H9 (cell line): ENCODE measurements around the gene ITIH4. TPM values are rescaled to one million over a fixed set of nuclear protein-coding genes. Genes with fewer than 3 reads are reported as not detected.

Experiments used
- DNase-seq: peaks from one replicate; pipeline ENCODE4 v3.0.0-alpha.2; 2017
- H2AFZ ChIP-seq: one replicate; pipeline ENCODE4 v1.6.1; 2013; ENCODE audit warnings: mild to moderate bottlenecking, low read length, control low read depth, moderate library complexity
- H2AK5ac ChIP-seq: 2 replicates; pipeline ENCODE4 v1.6.1; 2013; ENCODE audit warnings: low read length, control low read depth, mixed read lengths; ENCODE audit not compliant: insufficient read length
- H2BK120ac ChIP-seq: one replicate; pipeline ENCODE4 v1.6.1; 2013; ENCODE audit warnings: low read depth, mild to moderate bottlenecking, low read length, control low read depth, inconsistent platforms; ENCODE audit not compliant: poor library complexity, severe bottlenecking
- H2BK12ac ChIP-seq: 2 replicates; pipeline ENCODE4 v1.6.1; 2013; ENCODE audit warnings: low read length, control low read depth, mixed read lengths, low read depth; ENCODE audit not compliant: insufficient read length
- H2BK15ac ChIP-seq: 2 replicates; pipeline ENCODE4 v1.6.1; 2013; ENCODE audit warnings: low read depth, low read length, control low read depth
- H2BK20ac ChIP-seq: one replicate; pipeline ENCODE4 v1.6.1; 2013; ENCODE audit warnings: low read depth, mild to moderate bottlenecking, low read length, control low read depth, inconsistent platforms; ENCODE audit not compliant: poor library complexity, severe bottlenecking
- H2BK5ac ChIP-seq: 2 replicates; pipeline ENCODE4 v1.6.1; 2013; ENCODE audit warnings: low read length, control low read depth, mixed read lengths; ENCODE audit not compliant: insufficient read length
- H3K14ac ChIP-seq: 2 replicates; pipeline ENCODE4 v1.6.1; 2013; ENCODE audit warnings: low read length, control low read depth; ENCODE audit not compliant: insufficient read depth
- H3K18ac ChIP-seq: 2 replicates; pipeline ENCODE4 v1.6.1; 2013; ENCODE audit warnings: low read depth, mild to moderate bottlenecking, mixed read lengths, low read length, control low read depth; ENCODE audit not compliant: insufficient read length
- H3K23ac ChIP-seq: 2 replicates; pipeline ENCODE4 v1.6.1; 2013; ENCODE audit warnings: low read length, control low read depth, mixed read lengths, low read depth; ENCODE audit not compliant: insufficient read length
- H3K23me2 ChIP-seq: 2 replicates; pipeline ENCODE4 v1.6.1; 2013; ENCODE audit warnings: low read depth, mild to moderate bottlenecking, mixed read lengths, low read length, control low read depth; ENCODE audit not compliant: insufficient read length, poor library complexity, severe bottlenecking
- H3K27ac ChIP-seq: 2 replicates; pipeline ENCODE4 v1.5.1; 2013; ENCODE audit warnings: low read length, control low read depth, mixed read lengths, low read depth; ENCODE audit not compliant: insufficient read length
- H3K27me3 ChIP-seq: 2 replicates; pipeline ENCODE4 v1.6.1; 2013; ENCODE audit warnings: low read length, control low read depth, inconsistent platforms; ENCODE audit not compliant: insufficient read depth
- H3K4ac ChIP-seq: 2 replicates; pipeline ENCODE4 v1.6.1; 2013; ENCODE audit warnings: low read depth, mild to moderate bottlenecking, control low read depth, inconsistent platforms, low read length, moderate library complexity
- H3K4me1 ChIP-seq: 2 replicates; pipeline ENCODE4 v1.6.1; 2013; ENCODE audit warnings: low read length, control low read depth, inconsistent platforms; ENCODE audit not compliant: insufficient read depth
- H3K4me2 ChIP-seq: 2 replicates; pipeline ENCODE4 v1.6.1; 2013; ENCODE audit warnings: low read length, control low read depth, mixed read lengths; ENCODE audit not compliant: insufficient read length, insufficient read depth
- H3K56ac ChIP-seq: 2 replicates; pipeline ENCODE4 v1.6.1; 2013; ENCODE audit warnings: low read depth, mild to moderate bottlenecking, mixed read lengths, low read length, control low read depth; ENCODE audit not compliant: insufficient read length
- H3K79me1 ChIP-seq: 2 replicates; pipeline ENCODE4 v1.6.1; 2013; ENCODE audit warnings: low read depth, mild to moderate bottlenecking, moderate library complexity, low read length, control low read depth, inconsistent platforms; ENCODE audit not compliant: insufficient read depth, poor library complexity, severe bottlenecking
- H3K79me2 ChIP-seq: 2 replicates; pipeline ENCODE4 v1.6.1; 2013; ENCODE audit warnings: low read length, control low read depth, inconsistent platforms; ENCODE audit not compliant: insufficient read depth
- H3K9ac ChIP-seq: 2 replicates; pipeline ENCODE4 v1.6.1; 2013; ENCODE audit warnings: low read length, control low read depth, mixed read lengths; ENCODE audit not compliant: insufficient read length; ENCODE audit errors: extremely low read depth
- H3K9me3 ChIP-seq: one replicate; pipeline ENCODE4 v1.6.1; 2013; ENCODE audit warnings: low read depth, low read length, inconsistent platforms; ENCODE audit not compliant: control insufficient read depth
- H3T11ph ChIP-seq: one replicate; pipeline ENCODE4 v1.6.1; 2013; ENCODE audit warnings: mild to moderate bottlenecking, low read length, control low read depth, inconsistent platforms
- H4K20me1 ChIP-seq: one replicate; pipeline ENCODE4 v1.6.1; 2013; ENCODE audit not compliant: control insufficient read depth, insufficient read length, insufficient read depth
- H4K5ac ChIP-seq: 2 replicates; pipeline ENCODE4 v1.6.1; 2013; ENCODE audit warnings: low read depth, mild to moderate bottlenecking, mixed read lengths, low read length, control low read depth; ENCODE audit not compliant: insufficient read length
- H4K8ac ChIP-seq: replicated peaks from 2 replicates; pipeline ENCODE4 v1.6.1; 2013; ENCODE audit warnings: low read length, control low read depth, mixed read lengths, low read depth; ENCODE audit not compliant: insufficient read length
- H4K91ac ChIP-seq: 2 replicates; pipeline ENCODE4 v1.6.1; 2013; ENCODE audit warnings: low read depth, mild to moderate bottlenecking, moderate library complexity, mixed read lengths, low read length, control low read depth; ENCODE audit not compliant: insufficient read length
- H3K27ac Mint-ChIP-seq, 3 experiments: 2 replicates in 2 of 3; 3 replicates in 1 of 3; pipeline ENCODE4 v1.8.0; 2020 to 2021; ENCODE audit warnings: mixed read lengths in 3 of 3, mild to moderate bottlenecking in 1 of 3, moderate library complexity in 1 of 3
- H3K27me3 Mint-ChIP-seq: 2 replicates; pipeline ENCODE4 v1.8.0; 2021; ENCODE audit warnings: low read depth, mild to moderate bottlenecking, moderate library complexity, mixed read lengths
- H3K36me3 Mint-ChIP-seq, 3 experiments: 2 replicates in 2 of 3; 3 replicates in 1 of 3; pipeline ENCODE4 v1.8.0; 2020 to 2021; ENCODE audit warnings: low read depth in 3 of 3, mixed read lengths in 3 of 3; ENCODE audit not compliant: insufficient read depth in 1 of 3
- H3K4me1 Mint-ChIP-seq, 2 experiments: 2 replicates each; pipeline ENCODE4 v1.8.0; 2020; ENCODE audit warnings: mixed read lengths in 2 of 2
- H3K4me3 Mint-ChIP-seq, 2 experiments: 2 replicates in 1 of 2; 3 replicates in 1 of 2; pipeline ENCODE4 v1.8.0; 2020 to 2021; ENCODE audit warnings: mild to moderate bottlenecking in 2 of 2, mixed read lengths in 2 of 2, moderate library complexity in 1 of 2
- H3K9me3 Mint-ChIP-seq, 2 experiments: 2 replicates in 1 of 2; 3 replicates in 1 of 2; pipeline ENCODE4 v1.8.0; 2020; ENCODE audit warnings: mild to moderate bottlenecking in 2 of 2, mixed read lengths in 2 of 2, moderate library complexity in 1 of 2
- WGBS: extraction: QIAGEN DNeasy Blood & Tissue Kit; methylation state at CpG from one replicate; pipeline ENCODE4 v1.1.7; 2013; ENCODE audit warnings: missing lambda C conversion rate, low lambda C conversion rate, mixed read lengths; ENCODE audit not compliant: insufficient read length; ENCODE audit errors: extremely low coverage; 5-methylcytosine and 5-hydroxymethylcytosine counted together
- total RNA-seq: library from RNA; stranded (reverse); gene quantifications from 2 replicates; pipeline ENCODE4 v1.2.1, GENCODE V29; 2021
- TF ChIP-seq, protein P1 (sequence below): fragments of 200-600 bp; sonication (generic); conservative IDR thresholded peaks from 3 replicates; pipeline ENCODE4 v1.8.0; 2021; ENCODE audit warnings: antibody characterized with exemption, mild to moderate bottlenecking

Gene ITIH4
- total RNA-seq, 1 experiment from 2014 or later = 3.0 TPM

- H3K4me3 Mint-ChIP-seq = no peak overlapping the region
These were observed 34.1 kb downstream of the ITIH4 start for GRCh38 chr3:52796411-52796810.

More at GRCh38 chr3:52796411-52796810, 34.1 kb downstream of the ITIH4 start:
- H2BK20ac ChIP-seq = no peak overlapping the region
- H2BK15ac ChIP-seq = no peak overlapping the region
- no peak overlapping the region for H3K9ac ChIP-seq
- no peak overlapping the region for H3K4ac ChIP-seq
- TF ChIP-seq, protein P1, sequence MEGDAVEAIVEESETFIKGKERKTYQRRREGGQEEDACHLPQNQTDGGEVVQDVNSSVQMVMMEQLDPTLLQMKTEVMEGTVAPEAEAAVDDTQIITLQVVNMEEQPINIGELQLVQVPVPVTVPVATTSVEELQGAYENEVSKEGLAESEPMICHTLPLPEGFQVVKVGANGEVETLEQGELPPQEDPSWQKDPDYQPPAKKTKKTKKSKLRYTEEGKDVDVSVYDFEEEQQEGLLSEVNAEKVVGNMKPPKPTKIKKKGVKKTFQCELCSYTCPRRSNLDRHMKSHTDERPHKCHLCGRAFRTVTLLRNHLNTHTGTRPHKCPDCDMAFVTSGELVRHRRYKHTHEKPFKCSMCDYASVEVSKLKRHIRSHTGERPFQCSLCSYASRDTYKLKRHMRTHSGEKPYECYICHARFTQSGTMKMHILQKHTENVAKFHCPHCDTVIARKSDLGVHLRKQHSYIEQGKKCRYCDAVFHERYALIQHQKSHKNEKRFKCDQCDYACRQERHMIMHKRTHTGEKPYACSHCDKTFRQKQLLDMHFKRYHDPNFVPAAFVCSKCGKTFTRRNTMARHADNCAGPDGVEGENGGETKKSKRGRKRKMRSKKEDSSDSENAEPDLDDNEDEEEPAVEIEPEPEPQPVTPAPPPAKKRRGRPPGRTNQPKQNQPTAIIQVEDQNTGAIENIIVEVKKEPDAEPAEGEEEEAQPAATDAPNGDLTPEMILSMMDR = no peak
- no peaks in the 10 kb centered on the region for H3K23me2 ChIP-seq
- no CpG with 5 or more reads among the region's 9 CpGs for WGBS
- H3K9me3 ChIP-seq = no peaks in the 10 kb centered on the region
- no peaks in the 10 kb centered on the region for H3K4me1 ChIP-seq
- H3K56ac ChIP-seq = no peak overlapping the region
- H3K18ac ChIP-seq = no peak overlapping the region
- H4K5ac ChIP-seq = no peak overlapping the region
- Mint-ChIP-seq H3K4me1 (peaks cover 6 to 8% of the 10 kb centered on the region in 2 experiments; a peak in 3 of 4 replicates), H3K36me3 (no peaks in the 10 kb centered on the region; a peak in 1 of 7 replicates), H3K27ac (no peak overlapping the region), H3K27me3 (peaks cover 2% of the 10 kb centered on the region), H3K9me3 (no peaks in the 10 kb centered on the region)
- no peak overlapping the region for H4K91ac ChIP-seq
- no peak overlapping the region for H3T11ph ChIP-seq
- no peaks in the 10 kb centered on the region for H3K27me3 ChIP-seq
- no peak overlapping the region for H2BK120ac ChIP-seq
- no peaks in the 10 kb centered on the region for H3K79me1 ChIP-seq
- no peaks in the 10 kb centered on the region for H4K20me1 ChIP-seq
- H2BK5ac ChIP-seq = no peak overlapping the region
- DNase-seq = no peak
- no peak overlapping the region for H4K8ac ChIP-seq
- H2AK5ac ChIP-seq = no peak overlapping the region
- no peak overlapping the region for H3K4me2 ChIP-seq
- H2BK12ac ChIP-seq = no peak overlapping the region
- H3K79me2 ChIP-seq = no peaks in the 10 kb centered on the region
- no peak overlapping the region for H2AFZ ChIP-seq
- H3K23ac ChIP-seq = no peak overlapping the region
- H3K14ac ChIP-seq = no peak overlapping the region; the same call in 1 of the 2 replicates
- no peak overlapping the region for H3K27ac ChIP-seq
